Right lung (tissue), 5 donors: ENCODE measurements around the gene MAP7D2. TPM values are rescaled to one million over a fixed set of nuclear protein-coding genes. Genes with fewer than 3 reads are reported as not detected.

Source experiments
- DNase-seq, 2 donors: peaks; one replicate each; pipeline ENCODE4 v3.0.0-alpha.2; 2013
- polyA plus RNA-seq, 5 donors: library from polyadenylated mRNA; unstranded; fragments of 120-200 nt; gene quantifications; one replicate each; pipeline versions ENCODE4 v1.2.1 to v1.2.3, GENCODE V29; 2013; ENCODE audit warnings: inconsistent platforms in 1 of 5, low replicate concordance in 1 of 5; ENCODE audit not compliant: insufficient read length in 5 of 5, insufficient read depth in 1 of 5

MAP7D2 gene
- polyA plus RNA-seq, 5 donors, result 0.28 to 0.38 (median 0.33) TPM

GRCh38 chrX:19975845-19976244 is 140.9 kb downstream of the MAP7D2 start:
- no peak for DNase-seq

GRCh38 chrX:19972984-19973383 is 143.7 kb downstream of the MAP7D2 start:
- no peak for DNase-seq

- DNase-seq, result no peak
These were observed 148.4 kb downstream of the MAP7D2 start for GRCh38 chrX:19968276-19968675.

GRCh38 chrX:19966056-19966455 is 150.7 kb downstream of the MAP7D2 start:
- DNase-seq, result no peak

- DNase-seq, result no peak
These were observed 152.5 kb downstream of the MAP7D2 start for GRCh38 chrX:19964017-19964710.

GRCh38 chrX:19960913-19961312 is 155.8 kb downstream of the MAP7D2 start:
- no peak for DNase-seq

GRCh38 chrX:19958552-19959486 is 157.9 kb downstream of the MAP7D2 start:
- DNase-seq, result no peak

- DNase-seq, result no peak
These were observed 159.8 kb downstream of the MAP7D2 start for GRCh38 chrX:19956923-19957322.

Other genes starting within 250 kb of the MAP7D2 start
- 10 to 100 TPM; 38.1 to 51.8 (median 46.4) TPM for gene SH3KBP1, start 229.3 kb downstream of the MAP7D2 start, polyA plus RNA-seq
- gene BCLAF3, start 125.8 kb downstream of the MAP7D2 start, polyA plus RNA-seq, result 10 to 100 TPM; 12.5 to 19.1 (median 17.8) TPM
- 100 to 1,000 TPM; 105 to 127 (median 111) TPM for gene EIF1AX, start 24.9 kb upstream of the MAP7D2 start, polyA plus RNA-seq
- 10 to 100 TPM; 26.4 to 51.0 (median 45.7) TPM for gene RPS6KA3, start 150.0 kb upstream of the MAP7D2 start, polyA plus RNA-seq